CD1c-positive myeloid dendritic cell (primary cell): ENCODE data around the gene ZNF700.
"Not testable (repeated sequence)": the region's sequence is repeated elsewhere in the genome, so short reads cannot be mapped to it uniquely, and the experiment has no call there.

Source experiments
- DNase-seq: peaks from one replicate; pipeline ENCODE4 v3.0.0-alpha.2; 2016; ENCODE audit errors: extremely low spot score

ZNF700 gene

DNA sequence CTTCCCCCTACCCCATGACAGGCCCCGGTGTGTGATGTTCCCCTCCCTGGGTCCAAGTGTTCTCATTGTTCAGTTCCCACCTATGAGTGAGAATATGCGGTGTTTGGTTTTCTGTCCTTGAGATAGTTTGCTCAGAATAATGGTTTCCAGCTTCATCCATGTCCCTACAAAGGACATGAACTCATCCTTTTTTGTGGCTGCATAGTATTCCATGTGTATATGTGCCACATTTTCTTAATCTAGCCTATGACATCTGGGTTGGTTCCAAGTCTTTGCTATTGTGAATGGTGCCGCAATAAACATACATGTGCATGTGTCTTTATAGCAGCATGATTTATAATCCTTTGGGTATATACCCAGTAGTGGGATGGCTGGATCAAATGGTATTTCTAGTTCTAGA lies 13.5 kb downstream of the ZNF700 start:
- not testable (repeated sequence) for DNase-seq

DNA sequence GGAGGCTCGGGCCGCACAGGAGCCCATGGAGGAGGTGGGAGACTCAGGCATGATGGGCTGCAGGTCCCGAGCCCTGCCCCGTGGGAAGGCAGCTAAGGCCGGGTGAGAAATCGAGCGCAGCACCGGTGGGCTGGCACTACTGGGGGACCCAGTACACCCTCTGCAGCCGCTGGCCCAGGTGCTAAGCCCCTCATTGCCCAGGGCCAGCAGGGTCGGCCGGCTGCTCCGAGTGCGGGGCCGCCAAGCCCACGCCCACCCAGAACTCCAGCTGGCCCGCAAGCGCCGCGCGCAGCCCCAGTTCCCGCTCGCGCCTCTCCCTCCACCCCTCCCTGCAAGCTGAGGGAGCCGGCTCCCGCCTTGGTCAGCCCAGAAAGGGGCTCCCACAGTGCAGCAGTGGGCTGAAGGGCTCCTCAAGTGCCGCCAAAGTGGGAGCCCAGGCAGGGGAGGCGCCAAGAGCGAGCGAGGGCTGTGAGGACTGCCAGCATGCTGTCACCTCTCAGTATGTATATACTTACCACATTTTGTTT lies 16.5 kb downstream of the ZNF700 start:
- DNase-seq = not testable (repeated sequence)

DNA sequence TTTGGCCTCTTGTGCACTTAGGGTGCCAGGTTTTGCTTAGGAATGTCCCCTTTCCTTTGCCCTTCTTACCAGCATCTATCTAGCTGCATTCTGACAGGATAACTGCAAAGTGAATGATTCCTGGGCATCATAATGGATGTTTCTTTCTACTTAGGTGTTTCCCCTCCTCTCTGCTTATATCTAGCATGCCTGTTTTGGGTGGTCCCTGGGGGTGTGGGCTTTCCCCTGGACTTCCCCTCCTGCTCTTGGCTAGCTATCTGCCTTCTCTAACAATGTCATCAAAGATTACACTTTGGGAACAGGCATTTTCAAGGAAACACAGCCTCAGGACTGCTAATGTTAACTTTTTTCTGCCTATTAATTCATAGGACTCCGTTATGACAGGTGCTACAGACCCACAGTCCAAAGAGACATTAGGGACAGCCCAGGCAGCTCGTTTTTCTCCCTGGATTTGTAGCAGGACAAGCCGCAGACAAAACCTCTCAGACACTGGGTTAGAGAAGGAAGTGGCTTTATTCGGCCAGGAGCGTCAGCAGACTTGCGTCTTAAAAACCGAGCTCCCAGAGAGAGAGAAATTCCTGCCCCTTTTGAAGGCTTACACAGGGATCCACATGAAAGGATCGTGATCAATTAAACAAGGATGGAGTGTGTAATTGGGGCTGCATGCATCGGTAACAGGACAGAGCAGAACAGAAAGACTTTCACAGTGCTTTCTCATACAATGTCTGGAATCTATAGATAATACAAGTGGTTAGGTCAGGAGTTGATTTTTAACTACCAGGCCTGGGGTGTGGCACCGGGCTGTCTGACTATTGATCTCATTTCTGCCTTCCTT lies 17.3 kb downstream of the ZNF700 start:
- no peak for DNase-seq

DNA sequence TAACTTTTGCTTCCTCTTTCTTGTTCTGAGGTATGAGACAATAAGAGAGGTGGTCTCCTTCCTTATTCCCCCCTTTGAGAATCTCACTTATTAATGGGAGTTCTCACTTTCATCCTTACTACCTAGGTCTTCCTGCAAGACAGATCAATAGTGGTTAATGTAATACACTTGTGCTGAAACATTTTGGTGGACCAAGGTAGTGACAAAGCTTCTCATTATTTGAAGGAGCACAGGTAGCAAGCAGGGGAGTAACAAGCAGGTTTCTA lies 17.9 kb downstream of the ZNF700 start:
- peak; percentile 5 for DNase-seq

DNA sequence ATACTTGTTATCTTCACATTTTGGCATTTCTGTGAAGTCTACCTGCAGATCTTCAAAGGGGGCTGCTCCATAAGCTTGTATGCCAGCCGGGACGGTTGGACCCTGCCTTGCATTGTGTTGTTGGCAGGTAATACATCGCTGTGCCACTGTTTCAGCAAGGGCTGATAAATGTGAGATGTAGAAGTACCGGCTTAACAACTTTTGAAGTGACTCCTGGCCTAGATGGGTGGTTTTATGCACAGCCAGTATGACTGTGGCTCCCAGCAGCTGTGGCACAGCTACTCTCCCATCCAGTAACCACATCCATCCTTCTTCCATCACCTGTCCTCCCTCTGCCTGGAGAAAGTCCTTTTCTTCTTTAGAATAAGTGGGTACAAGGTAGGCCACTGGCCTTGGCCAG lies 19.7 kb downstream of the ZNF700 start:
- DNase-seq = no peak

DNA sequence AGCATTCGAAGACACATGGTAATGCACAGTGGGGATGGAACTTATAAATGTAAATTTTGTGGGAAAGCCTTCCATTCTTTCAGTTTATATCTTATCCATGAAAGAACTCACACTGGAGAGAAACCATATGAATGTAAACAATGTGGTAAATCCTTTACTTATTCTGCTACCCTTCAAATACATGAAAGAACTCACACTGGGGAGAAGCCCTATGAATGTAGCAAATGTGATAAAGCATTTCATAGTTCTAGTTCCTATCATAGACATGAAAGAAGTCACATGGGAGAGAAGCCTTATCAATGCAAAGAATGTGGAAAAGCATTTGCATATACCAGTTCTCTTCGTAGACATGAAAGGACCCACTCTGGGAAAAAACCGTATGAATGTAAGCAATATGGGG lies 23.7 kb downstream of the ZNF700 start:
- DNase-seq = no peak

DNA sequence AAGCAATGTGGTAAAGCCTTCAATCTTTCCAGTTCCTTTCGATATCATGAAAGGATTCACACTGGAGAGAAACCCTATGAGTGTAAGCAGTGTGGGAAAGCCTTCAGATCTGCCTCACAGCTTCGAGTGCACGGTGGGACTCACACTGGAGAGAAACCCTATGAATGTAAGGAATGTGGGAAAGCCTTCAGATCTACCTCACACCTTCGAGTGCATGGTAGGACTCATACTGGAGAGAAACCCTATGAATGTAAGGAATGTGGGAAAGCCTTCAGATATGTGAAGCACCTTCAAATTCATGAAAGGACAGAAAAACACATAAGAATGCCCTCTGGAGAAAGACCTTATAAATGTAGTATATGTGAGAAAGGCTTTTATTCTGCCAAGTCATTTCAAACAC lies 24.3 kb downstream of the ZNF700 start:
- DNase-seq = no peak

DNA sequence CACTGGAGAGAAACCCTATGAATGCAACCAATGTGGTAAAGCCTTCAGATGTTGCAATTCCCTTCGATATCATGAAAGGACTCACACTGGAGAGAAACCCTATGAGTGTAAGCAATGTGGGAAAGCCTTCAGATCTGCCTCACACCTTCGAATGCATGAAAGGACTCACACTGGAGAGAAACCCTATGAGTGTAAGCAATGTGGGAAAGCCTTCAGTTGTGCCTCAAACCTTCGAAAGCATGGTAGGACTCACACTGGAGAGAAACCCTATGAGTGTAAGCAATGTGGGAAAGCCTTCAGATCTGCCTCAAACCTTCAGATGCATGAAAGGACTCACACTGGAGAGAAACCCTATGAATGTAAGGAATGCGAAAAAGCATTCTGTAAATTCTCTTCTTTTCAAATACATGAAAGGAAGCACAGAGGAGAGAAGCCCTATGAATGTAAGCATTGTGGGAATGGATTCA lies 24.7 kb downstream of the ZNF700 start:
- DNase-seq = not testable (repeated sequence)

DNA sequence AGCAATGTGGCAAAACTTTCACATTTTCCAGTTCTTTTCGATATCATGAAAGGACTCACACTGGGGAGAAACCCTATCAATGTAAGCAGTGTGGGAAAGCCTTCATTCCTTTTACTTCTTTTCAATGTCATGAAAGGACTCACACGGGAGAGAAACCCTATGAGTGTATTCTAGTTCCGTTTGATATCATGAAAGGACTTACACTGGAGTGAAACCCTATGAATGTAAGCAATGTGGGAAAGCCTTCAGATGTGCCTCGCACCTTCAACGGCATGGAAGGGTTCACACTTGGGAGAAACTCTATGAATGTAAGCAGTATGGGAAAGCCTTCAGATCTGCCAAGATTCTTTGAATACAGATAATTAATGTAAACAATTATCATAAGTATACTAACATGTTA lies 25.4 kb downstream of the ZNF700 start:
- DNase-seq = no peak

DNA sequence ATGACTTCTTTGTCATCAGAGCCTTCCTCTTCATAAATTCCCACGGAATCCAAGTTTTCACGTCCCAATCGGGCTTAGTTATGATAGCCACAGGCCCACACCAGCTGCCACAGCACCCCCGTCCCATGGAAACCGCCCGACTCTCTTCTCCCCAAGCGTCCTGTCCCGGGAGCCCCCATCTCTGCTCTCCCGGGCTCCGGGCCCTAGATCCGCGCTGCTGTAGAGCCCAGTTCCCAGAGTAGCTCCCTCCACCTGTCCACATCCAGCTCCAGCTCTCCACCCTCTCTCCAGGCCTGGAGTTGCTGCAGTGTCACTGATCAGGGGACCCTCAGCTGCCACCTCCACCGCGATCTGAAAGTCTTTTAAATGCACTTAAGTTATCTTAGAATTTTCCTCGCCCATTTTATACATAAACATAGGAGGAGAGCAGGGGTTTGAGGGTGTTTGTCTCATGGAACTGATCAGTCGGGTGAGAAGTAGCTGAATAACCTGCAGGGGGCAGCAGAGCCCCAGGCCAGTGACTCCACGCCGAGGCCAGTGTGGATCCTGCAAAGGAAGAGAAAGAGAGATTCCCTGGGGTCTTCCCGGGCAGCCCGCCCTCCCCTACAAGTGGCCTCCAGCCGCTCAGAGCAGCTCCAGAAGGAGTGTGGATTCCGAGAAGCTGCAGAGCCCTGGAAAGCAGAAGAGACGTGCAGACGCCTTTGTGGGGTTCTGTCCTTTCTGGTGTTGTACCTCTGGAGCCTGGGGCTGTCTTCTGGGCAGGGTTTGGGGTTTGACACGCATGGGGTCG lies 38.9 kb downstream of the ZNF700 start:
- DNase-seq = peak; percentile 80

DNA sequence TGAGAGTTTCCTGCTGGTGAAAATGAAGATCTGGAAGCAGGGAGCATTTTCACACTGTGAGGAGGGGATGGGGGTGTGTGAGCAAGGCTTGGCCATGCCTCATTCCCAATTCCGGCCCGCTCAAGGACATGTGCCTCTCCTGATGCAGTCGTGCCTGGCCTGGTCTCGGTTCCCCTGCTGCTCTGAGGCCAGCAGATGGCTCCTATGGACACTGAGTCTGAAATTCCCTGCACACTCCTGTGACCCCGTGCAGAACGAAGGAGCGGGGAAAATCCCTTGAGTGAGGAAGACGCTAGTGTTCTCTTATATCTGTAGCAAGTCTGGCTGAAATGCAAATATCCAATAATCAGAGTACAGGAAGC lies 39.6 kb downstream of the ZNF700 start:
- DNase-seq = no peak

DNA sequence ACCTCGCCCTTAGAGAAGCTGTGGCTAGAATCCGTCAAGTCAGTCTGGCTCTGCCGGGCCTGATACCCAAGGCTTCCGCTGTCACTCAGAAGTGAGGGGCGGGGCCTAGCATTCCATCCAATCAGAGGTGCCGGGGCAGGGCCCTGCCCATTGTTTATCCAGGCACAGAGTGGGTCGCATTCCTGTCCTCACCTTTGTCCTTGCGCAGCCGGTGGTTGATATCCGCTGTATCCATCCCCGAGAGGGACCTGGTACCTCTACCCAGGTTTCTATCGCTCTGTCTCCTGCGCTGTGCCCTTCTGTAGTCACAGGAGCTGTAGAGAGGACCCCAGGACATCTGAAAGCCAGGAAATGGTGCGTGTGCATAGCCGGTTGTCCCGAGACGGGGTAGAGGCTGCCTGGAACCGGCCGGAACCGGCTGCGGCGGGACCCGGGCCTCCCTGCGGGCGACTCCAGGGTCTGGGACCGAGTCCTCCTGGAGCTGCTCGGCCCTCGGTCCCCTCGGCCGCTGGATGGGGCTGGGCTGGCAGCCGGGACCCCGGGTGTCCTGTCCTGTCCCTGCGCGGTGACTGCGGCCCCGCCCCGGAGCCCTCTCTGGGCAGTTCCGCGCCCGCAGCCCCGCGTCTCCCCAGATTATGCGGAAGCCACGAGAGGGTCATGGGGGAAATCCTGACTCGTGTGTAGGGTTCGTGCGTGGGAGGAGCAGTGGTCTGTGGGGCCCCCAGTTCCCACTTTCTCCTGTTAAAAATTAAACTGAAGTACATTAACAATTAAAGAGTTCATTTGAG lies 40.1 kb downstream of the ZNF700 start, which contains the start of gene ZNF763:
TSS of gene ZNF763 (plus strand) at position 183 of the 788 bp plus-strand sequence. CDS start at position 352, 169 bp downstream.
- DNase-seq = peak; percentile 92

DNA sequence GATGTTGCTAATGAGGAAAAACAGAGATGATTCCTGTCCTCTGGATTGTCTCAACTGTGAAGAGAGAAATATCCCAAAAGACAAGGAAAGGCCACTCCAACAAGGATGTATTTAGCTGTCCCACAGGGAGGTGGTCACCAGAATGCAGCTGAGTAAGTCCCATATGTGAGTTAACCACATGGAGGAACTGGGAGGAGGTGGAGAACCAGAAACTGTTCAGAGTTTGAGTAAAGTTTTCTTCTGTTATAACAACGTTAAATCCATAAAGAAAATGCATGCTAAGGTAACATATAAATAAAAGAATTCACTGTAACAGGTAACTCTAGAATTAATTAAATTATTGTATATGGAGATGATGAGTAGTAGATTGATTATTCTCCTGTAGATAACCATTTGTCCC lies 45.3 kb downstream of the ZNF700 start:
- peak; percentile 17 for DNase-seq

DNA sequence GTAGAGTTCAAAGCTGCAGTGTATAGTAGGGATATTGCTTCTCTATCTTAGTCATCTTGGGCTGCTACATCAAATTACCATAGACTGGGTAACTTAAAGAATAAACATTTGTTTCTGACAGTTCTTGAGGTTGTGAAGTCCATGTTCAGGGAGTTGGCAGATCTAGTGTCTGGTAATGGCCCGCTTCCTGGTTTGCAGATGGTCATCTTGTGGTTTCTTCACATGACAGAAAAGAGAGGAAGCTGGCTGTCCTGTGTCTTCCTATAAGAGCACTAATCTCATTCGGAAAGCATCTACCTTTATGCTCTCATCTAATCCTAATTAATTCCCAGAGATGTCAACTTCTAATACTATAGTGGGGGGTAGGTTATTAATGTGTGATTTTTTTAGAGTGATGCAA lies 46.1 kb downstream of the ZNF700 start:
- peak; percentile 60 for DNase-seq

DNA sequence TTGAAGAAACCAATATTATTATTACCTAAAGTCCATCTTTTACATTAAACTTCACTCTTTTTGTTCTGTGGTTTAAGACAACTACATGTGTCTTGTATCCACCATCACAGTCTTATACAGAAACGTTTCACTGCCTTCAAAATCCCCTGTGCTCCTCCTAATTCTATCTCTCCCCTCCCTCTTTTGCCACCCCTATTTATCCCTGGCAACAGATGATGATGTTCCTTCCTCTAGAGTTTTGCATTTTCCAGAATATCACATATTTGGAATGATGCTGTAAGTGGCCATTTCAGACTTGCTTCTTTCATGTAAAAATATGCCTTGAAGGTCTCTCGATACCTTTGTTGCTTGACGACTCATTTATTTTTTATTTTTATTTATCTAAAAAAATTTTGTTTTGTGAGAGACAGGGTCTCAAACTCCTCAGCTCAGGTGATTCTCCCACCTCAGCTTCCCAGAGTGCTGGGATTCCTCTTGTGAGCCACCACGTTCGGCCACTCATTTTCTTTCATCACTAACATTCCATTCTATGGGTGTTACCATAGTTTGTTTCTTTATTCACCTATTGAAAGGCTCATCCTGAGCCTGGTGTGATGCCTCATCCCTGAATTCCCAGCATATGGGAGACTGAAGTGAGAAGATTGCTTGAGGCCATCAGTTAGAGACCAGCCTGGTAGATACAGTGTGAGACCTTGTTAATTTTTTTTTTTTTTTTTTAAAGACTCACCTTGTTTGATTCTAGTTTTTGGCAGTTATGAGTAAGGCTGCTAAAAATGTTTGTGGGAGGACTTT lies 48.3 kb downstream of the ZNF700 start:
- DNase-seq = no peak

DNA sequence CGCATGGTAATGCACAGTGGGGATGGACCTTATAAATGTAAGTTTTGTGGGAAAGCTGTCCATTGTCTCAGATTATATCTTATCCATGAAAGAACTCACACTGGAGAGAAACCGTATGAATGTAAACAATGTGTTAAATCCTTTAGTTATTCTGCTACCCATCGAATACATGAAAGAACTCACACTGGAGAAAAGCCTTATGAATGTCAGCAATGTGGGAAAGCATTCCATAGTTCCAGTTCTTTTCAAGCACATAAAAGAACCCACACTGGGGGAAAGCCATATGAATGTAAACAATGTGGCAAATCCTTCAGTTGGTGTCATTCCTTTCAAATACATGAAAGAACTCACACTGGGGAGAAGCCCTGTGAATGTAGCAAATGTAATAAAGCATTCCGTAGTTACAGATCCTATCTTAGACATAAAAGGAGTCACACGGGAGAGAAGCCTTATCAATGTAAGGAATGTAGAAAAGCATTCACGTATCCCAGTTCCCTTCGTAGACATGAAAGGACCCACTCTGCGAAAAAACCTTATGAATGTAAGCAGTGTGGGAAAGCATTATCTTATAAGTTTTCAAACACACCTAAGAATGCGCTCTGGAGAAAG lies 53.7 kb downstream of the ZNF700 start:
- no peak for DNase-seq

DNA sequence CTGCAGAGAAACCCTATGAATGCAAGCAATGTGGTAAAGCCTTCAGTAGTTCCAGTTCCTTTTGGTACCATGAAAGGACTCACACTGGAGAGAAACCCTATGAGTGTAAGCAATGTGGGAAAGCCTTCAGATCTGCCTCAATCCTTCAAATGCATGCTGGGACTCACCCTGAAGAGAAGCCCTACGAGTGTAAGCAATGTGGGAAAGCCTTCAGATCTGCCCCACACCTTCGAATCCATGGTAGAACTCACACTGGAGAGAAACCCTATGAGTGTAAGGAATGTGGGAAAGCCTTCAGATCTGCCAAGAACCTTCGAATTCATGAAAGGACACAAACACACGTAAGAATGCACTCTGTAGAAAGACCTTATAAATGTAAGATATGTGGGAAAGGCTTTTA lies 54.6 kb downstream of the ZNF700 start:
- no peak for DNase-seq

DNA sequence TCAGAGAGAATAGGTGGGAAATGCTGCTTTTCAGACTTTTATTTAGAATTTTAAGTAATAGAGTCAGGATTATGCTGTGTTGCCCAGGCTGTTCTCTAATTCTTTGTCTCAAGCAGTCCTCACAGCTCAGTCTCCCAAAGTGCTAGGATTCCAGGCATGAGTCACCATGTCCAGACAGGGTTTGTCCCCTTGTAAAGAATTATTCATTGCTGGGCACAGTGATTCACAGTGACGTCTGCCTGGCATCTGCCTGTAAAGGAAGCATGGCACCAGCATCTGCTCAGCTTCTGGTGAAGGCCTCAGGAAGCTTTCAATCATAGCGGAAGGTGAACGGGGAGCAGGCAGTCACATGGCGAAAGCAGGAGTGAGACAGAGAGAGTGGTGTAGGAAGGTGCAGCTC lies 57.6 kb downstream of the ZNF700 start:
- no peak for DNase-seq

DNA sequence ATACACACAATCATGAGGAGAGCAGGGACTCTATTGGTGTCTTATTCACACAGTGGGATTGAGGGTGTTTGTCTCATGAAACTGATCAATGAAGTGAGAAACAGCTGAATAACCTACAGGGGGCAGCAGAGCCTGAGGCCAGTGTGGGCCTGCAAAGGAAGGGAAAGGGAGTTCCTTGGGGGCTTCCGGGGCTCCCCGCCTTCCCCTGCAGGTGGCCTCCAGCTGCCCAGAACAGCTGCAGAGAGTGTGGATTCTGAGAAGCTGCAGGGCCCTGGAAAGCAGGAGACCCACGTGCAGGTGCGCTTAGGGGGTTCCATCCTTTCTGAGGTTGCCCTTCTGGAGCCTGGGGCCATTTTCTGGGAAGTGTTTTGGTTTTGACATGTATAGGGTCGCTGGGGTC lies 60.1 kb downstream of the ZNF700 start:
- DNase-seq = peak; percentile 3

DNA sequence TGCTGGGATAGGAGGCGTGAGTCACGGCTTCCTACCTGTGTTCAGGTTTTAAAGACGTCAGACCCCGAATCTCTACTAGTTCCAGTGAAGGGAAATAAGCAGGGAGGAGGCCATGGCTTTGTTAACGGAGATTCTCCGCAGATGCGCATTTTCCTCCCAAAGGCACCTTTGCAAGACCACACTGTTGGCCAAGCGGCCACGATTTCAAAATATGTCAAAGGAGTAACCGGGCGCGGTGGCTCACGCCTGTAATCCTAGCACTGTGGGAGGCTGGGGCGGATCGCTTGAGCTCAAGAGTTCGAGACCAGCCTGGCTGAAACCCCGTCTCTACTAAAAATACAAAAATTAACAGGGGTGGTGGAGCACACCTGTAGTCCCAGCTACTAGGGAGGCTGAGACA lies 61.8 kb downstream of the ZNF700 start:
- DNase-seq = no peak
